Stimulated activated CD8-positive, alpha-beta memory T cell treated with anti-CD3 and anti-CD28 coated beads, Interleukin-4, amount 100 ng/mL, for 24 hours (primary cell): ENCODE data around the gene CELSR3.

Source experiments
- DNase-seq: peaks from one replicate; pipeline ENCODE4 v3.0.0-alpha.2; 2020; ENCODE audit warnings: low read depth

Gene CELSR3

DNA sequence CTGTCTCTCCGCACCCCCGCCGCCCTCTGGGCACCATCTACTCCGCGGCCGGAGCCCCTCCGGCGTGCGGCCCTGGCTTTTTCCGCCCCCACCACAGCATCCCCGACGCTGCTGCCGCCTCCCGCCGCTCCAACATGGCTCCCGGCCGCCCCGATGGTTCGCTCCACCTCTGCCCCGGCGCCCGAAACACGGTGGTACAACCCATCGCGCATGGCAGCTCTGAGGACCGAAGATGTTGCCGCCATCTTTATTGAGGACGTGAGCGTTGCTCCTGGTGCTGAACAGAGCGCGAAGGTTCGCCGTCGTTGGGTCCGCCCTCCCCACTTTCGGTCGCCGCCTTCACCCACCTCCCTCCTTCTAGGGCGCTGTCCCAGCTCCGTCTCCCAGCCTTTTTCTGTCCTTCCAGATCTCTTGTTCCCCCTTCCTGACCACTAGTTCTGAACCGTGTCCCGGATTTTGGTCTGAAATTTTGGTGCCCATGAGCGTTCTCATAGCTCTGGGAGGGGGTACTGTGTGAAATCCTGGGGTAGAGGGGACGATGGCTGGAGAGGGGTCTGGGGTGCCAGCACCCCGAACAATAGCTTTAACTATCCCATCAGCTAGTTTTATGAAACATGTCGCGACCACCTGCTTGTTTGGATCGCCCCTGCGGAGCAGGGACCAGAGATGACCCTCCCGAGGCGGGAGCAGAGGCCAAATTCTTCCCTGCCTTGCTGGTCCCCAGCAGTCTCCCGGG is at the start of gene CELSR3:
CELSR3 (minus strand) TSS at position 134 of the 736 bp plus-strand sequence. CDS start 252 bp downstream, outside the sequence.
- DNase-seq: peak; percentile 19

- DNase-seq: no peak
Observed at GRCh38 chr3:48711727-48712126, 49.0 kb upstream of the CELSR3 start.

DNA sequence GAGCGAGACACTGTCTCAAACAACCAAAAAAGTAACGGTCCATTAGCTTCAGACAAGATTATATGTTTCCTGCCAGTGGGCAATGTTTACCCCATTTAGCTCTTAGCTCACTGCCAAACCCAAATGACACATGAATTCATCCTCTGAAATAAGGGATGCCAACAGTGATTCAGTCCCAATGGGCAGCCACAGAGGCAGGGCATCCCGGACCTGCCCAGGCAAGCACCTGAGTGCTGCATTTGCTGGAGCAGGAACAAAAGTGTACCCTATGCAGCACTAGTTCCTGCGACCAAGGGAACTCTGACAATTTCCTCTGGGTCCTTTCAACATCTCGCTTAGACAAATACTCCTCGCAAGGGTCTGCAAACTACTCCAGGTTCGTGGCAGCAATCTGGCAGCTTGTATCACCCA is 46.4 kb upstream of the CELSR3 start:
- no peak for DNase-seq

DNA sequence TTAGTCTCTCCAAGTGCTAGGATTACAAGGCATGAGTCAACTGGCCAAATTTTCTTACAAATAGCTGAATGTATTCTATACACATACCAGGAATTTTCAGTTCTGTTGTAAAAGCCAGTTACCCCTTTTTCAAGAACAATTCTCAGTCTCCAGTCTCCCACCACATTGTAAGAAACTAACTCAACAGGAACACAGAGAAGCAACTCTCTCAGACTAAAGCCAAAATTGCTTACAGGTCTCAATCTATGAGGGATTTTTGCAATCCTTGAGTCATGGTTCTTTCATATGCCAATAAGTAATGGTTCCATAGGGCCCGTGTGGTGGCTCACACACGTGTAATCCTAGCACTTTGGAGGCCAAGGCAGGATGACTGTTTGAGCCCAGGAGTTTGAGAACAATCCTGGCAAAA is 45.8 kb upstream of the CELSR3 start:
- no peak for DNase-seq

DNA sequence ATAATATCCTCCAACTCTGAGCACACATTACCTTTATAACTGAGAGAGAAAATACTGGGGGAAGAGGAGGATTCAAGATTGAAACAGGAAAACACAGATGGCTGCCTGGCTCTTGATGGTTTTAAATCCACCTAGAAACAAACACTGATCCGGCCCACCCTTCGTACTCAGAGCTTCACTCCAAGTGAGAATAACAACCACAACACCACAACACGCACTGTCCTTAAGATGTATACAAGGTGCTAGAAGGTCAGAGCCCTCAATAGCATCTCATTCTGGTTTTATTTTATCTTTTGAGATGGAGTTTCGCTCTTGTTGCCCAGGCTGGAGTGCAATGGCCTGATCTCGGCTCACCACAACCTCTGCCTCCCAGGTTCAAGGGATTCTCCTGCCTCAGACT is 44.5 kb upstream of the CELSR3 start:
- no peak for DNase-seq

DNA sequence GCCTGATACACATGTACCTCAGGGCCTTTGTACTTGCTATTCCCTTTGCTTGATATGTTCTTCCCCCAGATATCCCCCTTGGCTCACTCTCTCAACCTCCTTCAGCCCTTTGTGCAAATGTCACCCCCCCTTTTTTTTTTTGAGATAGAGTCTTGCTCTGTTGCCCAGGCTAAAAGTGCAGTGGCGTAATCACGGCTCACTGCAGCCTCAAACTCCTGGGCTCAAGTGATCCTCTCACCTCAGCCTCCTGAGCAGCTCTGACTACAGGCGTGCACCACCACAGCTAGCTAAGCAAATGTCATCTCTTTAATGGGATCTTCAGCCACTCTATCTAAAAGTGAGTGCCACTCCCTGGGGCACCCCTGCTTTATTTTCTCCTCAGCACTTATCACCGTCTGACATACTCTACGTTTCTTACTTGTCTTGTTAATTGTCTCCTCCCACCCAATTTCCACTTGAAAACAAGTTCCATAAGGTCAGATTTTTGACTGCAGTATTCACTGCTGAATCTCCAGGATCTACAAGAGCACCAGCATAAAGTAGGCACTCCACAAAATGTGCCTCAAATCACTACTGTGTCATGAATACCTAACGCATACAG is 39.7 kb upstream of the CELSR3 start:
- DNase-seq: no peak

GRCh38 chr3:48700731-48701405 is 38.2 kb upstream of the CELSR3 start:
- no peak for DNase-seq

DNA sequence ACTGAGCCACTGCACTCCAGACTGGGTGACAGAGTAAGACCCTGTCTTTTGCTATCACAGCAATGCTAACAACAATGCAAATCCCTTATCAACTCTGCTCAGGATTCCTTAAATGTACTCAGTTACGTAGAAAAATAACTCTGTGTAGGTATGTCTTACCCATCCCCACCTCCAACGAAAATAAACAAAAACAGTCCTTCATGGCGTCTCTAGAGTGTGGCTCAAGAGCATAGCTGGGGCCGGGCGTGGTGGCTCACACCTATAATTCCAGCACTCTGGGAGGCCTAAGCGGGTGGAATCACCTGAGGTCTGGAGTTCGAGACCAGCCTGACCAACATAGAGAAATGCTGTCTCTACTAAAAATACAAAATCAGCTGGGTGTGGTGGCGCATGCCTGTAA is 36.2 kb upstream of the CELSR3 start:
- DNase-seq: no peak

DNA sequence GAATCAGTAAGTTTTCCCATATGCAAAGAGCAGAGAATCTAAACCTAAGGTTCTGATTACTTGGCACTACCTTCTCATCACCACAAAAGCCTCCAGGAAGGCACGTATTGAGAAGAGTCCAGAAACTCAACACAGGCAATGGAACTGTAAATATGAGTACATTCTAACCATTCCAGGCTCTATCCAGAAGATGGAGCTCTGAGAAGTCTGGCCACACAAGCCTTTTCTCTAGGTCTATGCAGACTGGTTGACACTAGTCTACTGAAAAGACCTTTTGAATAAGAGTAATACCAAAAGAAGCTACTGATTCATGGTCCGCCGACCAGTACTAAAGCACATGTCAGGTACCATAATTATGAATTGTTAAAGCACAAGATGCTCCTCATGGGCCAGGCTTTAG is 35.3 kb upstream of the CELSR3 start:
- DNase-seq: no peak

DNA sequence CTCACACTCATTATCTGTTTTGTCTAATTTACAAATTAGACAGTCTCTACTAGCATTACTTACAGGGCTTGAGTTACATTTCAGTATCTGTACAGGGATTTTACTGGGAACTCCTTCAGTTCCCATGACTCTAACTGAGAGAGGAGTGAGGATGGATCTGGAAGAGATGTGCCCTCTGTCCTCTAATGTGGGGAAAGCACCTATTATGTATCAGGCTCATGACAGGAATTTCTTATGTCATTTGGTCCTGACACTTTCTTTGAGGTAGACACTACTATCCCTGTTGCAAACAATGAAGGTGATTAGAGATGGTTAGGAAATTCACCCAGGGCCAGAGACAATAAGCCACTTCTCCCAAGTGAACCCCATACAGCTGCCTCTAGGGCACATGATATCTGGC is 33.9 kb upstream of the CELSR3 start:
- no peak for DNase-seq

DNA sequence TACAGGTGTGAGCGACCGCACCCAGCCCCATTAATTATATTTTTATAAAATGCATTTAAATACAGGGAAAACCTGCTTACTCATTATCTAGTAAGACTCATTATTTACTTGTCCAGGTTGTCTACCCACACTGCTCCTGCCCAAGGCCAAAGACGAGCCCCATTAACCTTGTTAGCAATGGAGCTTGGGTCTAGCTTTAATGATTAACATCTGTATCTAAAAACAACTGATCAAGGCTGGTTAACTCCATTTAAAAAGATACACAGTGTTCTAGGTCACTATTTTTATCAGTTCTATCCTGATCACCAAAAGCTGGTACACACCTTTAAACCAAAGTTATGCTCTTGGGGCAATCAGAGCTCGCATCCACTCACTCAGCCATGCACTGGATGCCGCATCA is 33.5 kb upstream of the CELSR3 start:
- no peak for DNase-seq

- DNase-seq: no peak
Observed at GRCh38 chr3:48695393-48695753, 32.7 kb upstream of the CELSR3 start.

GRCh38 chr3:48694610-48695392 is 32.1 kb upstream of the CELSR3 start:
- no peak for DNase-seq

DNA sequence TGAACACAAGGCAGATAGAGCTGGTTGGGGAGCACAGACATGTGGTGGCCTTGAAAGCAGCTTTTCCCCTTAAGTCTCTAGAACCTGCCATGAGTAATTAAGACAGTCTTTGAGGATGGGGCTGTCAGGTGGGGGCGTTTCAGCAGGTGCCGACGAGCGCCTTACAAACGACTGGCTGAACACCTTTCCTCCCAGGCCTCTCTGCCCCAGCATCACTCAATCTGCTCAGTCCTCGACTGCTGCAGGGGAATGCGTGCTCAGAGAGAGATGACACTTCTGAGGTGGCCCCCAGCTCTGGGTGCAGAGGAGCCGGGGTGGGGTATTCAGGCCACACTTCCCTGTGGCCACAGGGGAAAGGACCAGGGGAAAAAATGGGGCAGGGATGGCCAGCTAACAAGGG is 31.1 kb upstream of the CELSR3 start:
- no peak for DNase-seq

GRCh38 chr3:48692551-48692950 is 29.9 kb upstream of the CELSR3 start:
- DNase-seq: no peak

GRCh38 chr3:48690846-48691458 is 28.3 kb upstream of the CELSR3 start:
- no peak for DNase-seq

GRCh38 chr3:48689384-48689783 is 26.7 kb upstream of the CELSR3 start:
- no peak for DNase-seq

GRCh38 chr3:48688737-48689075 is 26.0 kb upstream of the CELSR3 start:
- DNase-seq: no peak

- DNase-seq: no peak
Observed at GRCh38 chr3:48688032-48688736, 25.5 kb upstream of the CELSR3 start.

GRCh38 chr3:48687220-48687678 is 24.6 kb upstream of the CELSR3 start:
- no peak for DNase-seq

- DNase-seq: no peak
Observed at GRCh38 chr3:48686538-48687219, 24.0 kb upstream of the CELSR3 start.
